Colonic mucosa (tissue), 4 donors: Measurements from ENCODE around the gene ANKRD24. TPM values are rescaled to one million over a fixed set of nuclear protein-coding genes. Genes with fewer than 3 reads are reported as not detected.
"Not testable (repeated sequence)": the region's sequence is repeated elsewhere in the genome, so short reads cannot be mapped to it uniquely, and the experiment has no call there.

Experiments
- DNase-seq: peaks from one replicate; pipeline ENCODE4 v3.0.0-alpha.2; 2020
- H3K27ac ChIP-seq: fragments of 200-600 bp; one replicate; pipeline ENCODE4 v1.8.0; 2021
- H3K27me3 ChIP-seq: fragments of 200-600 bp; one replicate; pipeline ENCODE4 v1.8.0; 2021
- H3K36me3 ChIP-seq: fragments of 200-600 bp; one replicate; pipeline ENCODE4 v1.8.0; 2021
- H3K4me1 ChIP-seq: fragments of 200-600 bp; one replicate; pipeline ENCODE4 v1.8.0; 2021; ENCODE audit warnings: mild to moderate bottlenecking
- H3K4me3 ChIP-seq: fragments of 200-600 bp; one replicate; pipeline ENCODE4 v1.8.0; 2021
- H3K9ac ChIP-seq, 2 donors: one replicate each; pipeline ENCODE4 v1.7.0; 2013; ENCODE audit warnings: control low read depth in 2 of 2, low read depth in 2 of 2, low read length in 2 of 2
- H3K9me3 ChIP-seq: fragments of 200-600 bp; one replicate; pipeline ENCODE4 v1.8.0; 2021
- CTCF ChIP-seq: fragments of 200-600 bp; IDR thresholded peaks from one replicate; pipeline ENCODE4 v1.8.0; 2022; ENCODE audit warnings: antibody characterized with exemption, mild to moderate bottlenecking
- intact Hi-C: fragments of 100-400 bp; cut with DNase I; formaldehyde crosslinking; loops from one replicate; pipeline ENCODE4 v1.14.1; 2022
- total RNA-seq, 2 donors: library from RNA; stranded (reverse); fragmentation: NEBNext Ultra II Directional in 1 of 2; extraction: Animal tissue kit (Norgen Biotek cat#: 25700) in 1 of 2; gene quantifications; one replicate each; pipeline ENCODE4 v1.2.1, GENCODE V29; 2021
- donor health status: healthy.
- donor health status: DM: no; HTN: no; CAD: no.
- donor health status: DM: no; HTN: no; CAD: no.

ANKRD24 gene
- total RNA-seq, 2 donors from 2014 or later: 0.35 to 1.8 TPM

- Histone ChIP-seq H3K4me1 (no peaks in the 10 kb centered on the region), H3K4me3 (no peak overlapping the region), H3K36me3 (no peaks in the 10 kb centered on the region), H3K9ac (no peak overlapping the region), H3K27ac (no peak overlapping the region), H3K27me3 (no peaks in the 10 kb centered on the region), H3K9me3 (no peaks in the 10 kb centered on the region)
- intact Hi-C loops: no loop called here
- TF ChIP-seq CTCF: no peak
- no peak for DNase-seq
These were observed 30.9 kb upstream of the ANKRD24 start for GRCh38 chr19:4151623-4152022.

GRCh38 chr19:4152241-4152998 lies 30.1 kb upstream of the ANKRD24 start:
- DNase-seq: no peak
- H3K4me3 ChIP-seq: no peak overlapping the region
- intact Hi-C loops: no loop called here
- no peak for TF ChIP-seq CTCF
- no peaks in the 10 kb centered on the region for H3K36me3 ChIP-seq
- no peaks in the 10 kb centered on the region for H3K27me3 ChIP-seq
- H3K27ac ChIP-seq: no peak overlapping the region
- no peaks in the 10 kb centered on the region for H3K9me3 ChIP-seq
- H3K9ac ChIP-seq: no peak overlapping the region
- H3K4me1 ChIP-seq: no peaks in the 10 kb centered on the region

GRCh38 chr19:4154571-4155312 lies 27.7 kb upstream of the ANKRD24 start:
- no peak overlapping the region for H3K9ac ChIP-seq
- H3K27me3 ChIP-seq: no peaks in the 10 kb centered on the region

GRCh38 chr19:4157164-4157563 lies 25.3 kb upstream of the ANKRD24 start:
- Histone ChIP-seq H3K9ac (no peak overlapping the region), H3K4me3 (no peak overlapping the region), H3K36me3 (no peaks in the 10 kb centered on the region), H3K4me1 (no peaks in the 10 kb centered on the region), H3K27ac (no peak overlapping the region), H3K9me3 (no peaks in the 10 kb centered on the region), H3K27me3 (no peaks in the 10 kb centered on the region)
- DNase-seq: no peak
- TF ChIP-seq CTCF: no peak
- intact Hi-C loops: no loop called here

More at GRCh38 chr19:4154571-4155312, 27.7 kb upstream of the ANKRD24 start:
- H3K36me3 ChIP-seq: no peaks in the 10 kb centered on the region
- H3K9me3 ChIP-seq: no peaks in the 10 kb centered on the region
- no peak for DNase-seq
- H3K27ac ChIP-seq: no peak overlapping the region
- H3K4me3 ChIP-seq: no peak overlapping the region
- H3K4me1 ChIP-seq: no peaks in the 10 kb centered on the region
- no peak for TF ChIP-seq CTCF
- intact Hi-C loops: no loop called here

GRCh38 chr19:4157971-4158370 lies 24.5 kb upstream of the ANKRD24 start:
- H3K27me3 ChIP-seq, H3K9me3 ChIP-seq, H3K4me3 ChIP-seq, H3K4me1 ChIP-seq, H3K9ac ChIP-seq, H3K27ac ChIP-seq, H3K36me3 ChIP-seq, intact Hi-C loops, DNase-seq: not testable (repeated sequence)
